H1 (cell line): ENCODE results near the gene ACP2. TPM values are rescaled to one million over a fixed set of nuclear protein-coding genes. Genes with fewer than 3 reads are reported as not detected.

Experiments
- E2F6 ChIP-seq: IDR thresholded peaks from 2 replicates; pipeline ENCODE4 v1.6.1; 2012; ENCODE audit warnings: inconsistent platforms
- polyA plus RNA-seq, 7 experiments: library from polyadenylated mRNA; depleted of rRNA in 3 of 7; stranded (reverse) in 5 of 7; unstranded in 2 of 7; fragments of >200 nt in 5 of 7; fragments of 200-250 nt in 2 of 7; gene quantifications; 1 replicate in 5 of 7; 2 replicates in 1 of 7; 4 replicates in 1 of 7; pipeline versions ENCODE4 v1.2.1 to v1.2.3, GENCODE V29; 2011 to 2013; ENCODE audit warnings: missing spikeins in 2 of 7, mixed read lengths in 2 of 7
- total RNA-seq: library from RNA; stranded (reverse); fragmentation: NEBNext Ultra II Directional; extraction: Animal tissue kit (Norgen Biotek cat#: 25700); gene quantifications from 2 replicates; pipeline ENCODE4 v1.2.1, GENCODE V29; 2021

The ACP2 gene
- total and polyA plus RNA-seq, 2 of the 8 experiments (the other 6 are each of a cell fraction or from before 2014, with no cell fraction given), result 17.8 to 19.8 TPM

- TF ChIP-seq E2F6, result no peak
Observed at GRCh38 chr11:47261291-47261800, 12.7 kb upstream of the ACP2 start (continued).
